Liver (tissue), 9 donors: ENCODE measurements around the gene APBA1. TPM values are rescaled to one million over a fixed set of nuclear protein-coding genes. Genes with fewer than 3 reads are reported as not detected.

ENCODE experiments used
- DNase-seq: peaks from one replicate; pipeline ENCODE4 v3.0.0-alpha.2; 2017; ENCODE audit warnings: low spot score
- H3K27ac ChIP-seq, 2 donors: one replicate each; pipeline ENCODE4 v1.7.0; 2013; ENCODE audit warnings: inconsistent platforms in 2 of 2, low read length in 2 of 2, control low read depth in 1 of 2, low read depth in 1 of 2, mild to moderate bottlenecking in 1 of 2
- H3K27me3 ChIP-seq, 4 donors: one replicate each; pipeline versions ENCODE4 v1.6.1 to v1.7.0; 2013; ENCODE audit warnings: low read length in 3 of 4, inconsistent platforms in 1 of 4, mild to moderate bottlenecking in 1 of 4, moderate library complexity in 1 of 4; ENCODE audit not compliant: control insufficient read depth in 4 of 4, insufficient read depth in 4 of 4
- H3K36me3 ChIP-seq, 4 donors: one replicate each; pipeline versions ENCODE4 v1.6.1 to v1.7.0; 2013; ENCODE audit warnings: low read length in 3 of 4, mild to moderate bottlenecking in 3 of 4, low read depth in 1 of 4, moderate library complexity in 1 of 4; ENCODE audit not compliant: control insufficient read depth in 4 of 4, insufficient read depth in 3 of 4
- H3K4me1 ChIP-seq, 4 donors: one replicate each; pipeline versions ENCODE4 v1.6.1 to v1.7.0; 2013; ENCODE audit warnings: low read length in 3 of 4, mild to moderate bottlenecking in 3 of 4, moderate library complexity in 1 of 4; ENCODE audit not compliant: control insufficient read depth in 4 of 4, insufficient read depth in 4 of 4
- H3K4me3 ChIP-seq, 3 donors: one replicate each; pipeline versions ENCODE4 v1.6.1 to v1.7.0; 2013; ENCODE audit warnings: low read length in 3 of 3, control low read depth in 1 of 3, low read depth in 1 of 3, mild to moderate bottlenecking in 1 of 3
- H3K9ac ChIP-seq, 2 donors: one replicate each; pipeline ENCODE4 v1.7.0; 2013; ENCODE audit warnings: low read length in 2 of 2, mild to moderate bottlenecking in 2 of 2, moderate library complexity in 2 of 2, control low read depth in 1 of 2, low read depth in 1 of 2
- H3K9me3 ChIP-seq, 4 donors: one replicate each; pipeline versions ENCODE4 v1.6.1 to v1.7.0; 2013; ENCODE audit warnings: low read length in 3 of 4; ENCODE audit not compliant: control insufficient read depth in 4 of 4
- ATF3 ChIP-seq: IDR thresholded peaks from 2 replicates; pipeline ENCODE4 v1.6.1; 2016; ENCODE audit warnings: antibody characterized with exemption
- HNF4A ChIP-seq, 2 donors: conservative IDR thresholded peaks; 2 replicates each; pipeline ENCODE4 v1.6.1; 2016; ENCODE audit warnings: antibody characterized with exemption in 2 of 2, mild to moderate bottlenecking in 2 of 2
- HNF4G ChIP-seq: IDR thresholded peaks from 2 replicates; pipeline ENCODE4 v1.6.1; 2016; ENCODE audit warnings: antibody characterized with exemption
- JUND ChIP-seq, 2 donors: IDR thresholded peaks; 2 replicates each; pipeline ENCODE4 v1.6.1; 2016; ENCODE audit warnings: antibody characterized with exemption in 2 of 2
- RAD21 ChIP-seq, 2 donors: IDR thresholded peaks; 2 replicates each; pipeline ENCODE4 v1.6.1; 2016; ENCODE audit warnings: antibody characterized with exemption in 2 of 2, mild to moderate bottlenecking in 2 of 2
- REST ChIP-seq: IDR thresholded peaks from 2 replicates; pipeline ENCODE4 v1.6.1; 2016; ENCODE audit warnings: antibody characterized with exemption, mild to moderate bottlenecking
- TAF1 ChIP-seq: conservative IDR thresholded peaks from 2 replicates; pipeline ENCODE4 v1.6.1; 2016; ENCODE audit warnings: antibody characterized with exemption, mild to moderate bottlenecking
- YY1 ChIP-seq: IDR thresholded peaks from 2 replicates; pipeline ENCODE4 v1.6.1; 2016; ENCODE audit warnings: antibody characterized with exemption, mild to moderate bottlenecking
- ZBTB33 ChIP-seq: IDR thresholded peaks from 2 replicates; pipeline ENCODE4 v1.6.1; 2016; ENCODE audit warnings: antibody characterized with exemption
- WGBS: extraction: QIAGEN DNeasy Blood & Tissue Kit; methylation state at CpG from one replicate; pipeline ENCODE4 v1.1.7; 2013; 5-methylcytosine and 5-hydroxymethylcytosine counted together
- polyA plus RNA-seq, 2 donors: library from polyadenylated mRNA; stranded (reverse) in 1 of 2; unstranded in 1 of 2; fragments of 200-250 nt in 1 of 2; fragments of >200 nt in 1 of 2; fragmentation: Nextera tagmentation in 1 of 2; extraction: Ambion mirVana in 1 of 2; gene quantifications; one replicate each; pipeline versions ENCODE4 v1.2.1 to v1.2.3, GENCODE V29; 2013 to 2015
- total RNA-seq, 2 donors: library from RNA; depleted of rRNA; stranded (reverse); fragments of >200 nt; gene quantifications; one replicate each; pipeline ENCODE4 v1.2.3, GENCODE V29; 2014
- donor health status: healthy.
- donor health status: healthy.
- donor health status: healthy.
- donor health status: healthy.
- donor health status: healthy.

Gene APBA1
- total and polyA plus RNA-seq, 4 donors, result 2.8 to 19.0 (median 6.1) TPM

- H3K27me3 ChIP-seq, result no peaks in the 10 kb centered on the region
- peaks cover 3 to 42% (median 40%) of the 10 kb centered on the region in 4 donors for H3K4me1 ChIP-seq
- DNase-seq, result no peak
- TF ChIP-seq ZBTB33 (no peak), TAF1 (no peak), RAD21 (IDR thresholded peaks at IDR 0.05) (no peak), JUND (IDR thresholded peaks at IDR 0.05) (no peak), REST (no peak)
- H3K4me3 ChIP-seq, result no peak overlapping the region
- no peak overlapping the region for H3K27ac ChIP-seq
- no peaks in the 10 kb centered on the region for H3K9me3 ChIP-seq
- H3K36me3 ChIP-seq, result no peaks in the 10 kb centered on the region
- H3K9ac ChIP-seq, result no peak overlapping the region
- WGBS, result 92% methylated on average over 4 of the region's 4 CpGs
Measured at GRCh38 chr9:69582544-69583297, 89.5 kb downstream of the APBA1 start.

GRCh38 chr9:69582018-69582417 lies 90.2 kb downstream of the APBA1 start:
- DNase-seq, result no peak
- no peak for TF ChIP-seq JUND (IDR thresholded peaks at IDR 0.05)
- TF ChIP-seq HNF4A (conservative IDR thresholded peaks at IDR 0.05), result no peak
- no peak for TF ChIP-seq ZBTB33
- TF ChIP-seq HNF4G, result no peak
- no peak for TF ChIP-seq YY1
- TF ChIP-seq ATF3, result peak; percentile 33
- H3K4me3 ChIP-seq, result no peak overlapping the region
- H3K36me3 ChIP-seq, result no peaks in the 10 kb centered on the region
- H3K27ac ChIP-seq, result peak overlapping the region in 1 of 2 donors; percentile 43
- H3K4me1 ChIP-seq, result peaks cover 3 to 42% (median 40%) of the 10 kb centered on the region in 4 donors
- WGBS, result 42% methylated on average over 5 of the region's 5 CpGs
- H3K27me3 ChIP-seq, result no peaks in the 10 kb centered on the region
- H3K9me3 ChIP-seq, result no peaks in the 10 kb centered on the region
- no peak overlapping the region for H3K9ac ChIP-seq
